ENCODE measurements around the gene FHIP2A.

- TF ChIP-seq POLR2A (IDR thresholded peaks at IDR 0.05; ENCODE audit: low read length) = no peak
- TF ChIP-seq GATA1 (IDR thresholded peaks at IDR 0.05; ENCODE audit: low read depth, low read length) = no peak
Measured at GRCh38 chr10:114831186-114831867, 9.7 kb downstream of the FHIP2A start.

All from erythroblast (primary cell).